ENCODE results near the gene REPS1.

DNA sequence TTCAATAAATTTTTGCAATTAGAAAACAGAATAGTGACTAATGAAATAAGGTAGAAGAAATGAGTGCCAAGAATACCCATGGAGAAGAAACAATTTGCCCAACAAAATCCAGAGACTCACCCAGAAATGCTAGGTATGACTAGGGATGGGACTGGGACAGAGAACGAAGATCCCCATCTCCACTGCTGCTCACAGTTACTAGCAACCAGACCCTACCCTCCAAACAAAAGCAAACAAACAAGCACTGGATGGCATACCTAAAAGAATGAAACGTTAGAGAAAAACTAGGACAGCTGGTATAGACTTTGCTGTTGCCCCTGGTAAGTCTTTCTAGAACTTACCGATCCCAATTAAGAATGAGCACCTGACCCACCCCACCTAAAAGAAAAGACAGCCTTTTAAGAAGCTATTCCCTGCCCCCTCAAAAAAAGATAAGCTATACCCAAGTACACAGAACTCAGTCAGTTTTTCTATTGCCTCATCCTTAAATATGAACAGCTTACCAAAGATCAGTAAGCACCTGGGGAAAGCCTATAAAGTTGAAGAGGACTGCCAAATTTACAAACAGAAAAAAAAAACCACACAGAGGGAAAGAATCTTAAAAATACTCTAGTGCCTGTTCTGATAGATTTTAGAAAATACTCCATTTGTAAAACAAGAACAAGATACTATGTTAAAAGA lies 31.7 kb downstream of the REPS1 start:
- TF ChIP-seq GATA1 (IDR thresholded peaks at IDR 0.05; ENCODE audit: low read depth, low read length) (no peak), POLR2A (IDR thresholded peaks at IDR 0.05; ENCODE audit: low read length) (no peak)

All from erythroblast (primary cell).